Fibroblast of peridontal ligament (primary cell): ENCODE results near the gene OXT.
"Not testable (repeated sequence)": the region's sequence is repeated elsewhere in the genome, so short reads cannot be mapped to it uniquely, and the experiment has no call there.

Experiments
- DNase-seq: peaks from one replicate; pipeline ENCODE4 v3.0.0-alpha.2; 2010; ENCODE audit errors: extremely low read depth

OXT gene

DNA sequence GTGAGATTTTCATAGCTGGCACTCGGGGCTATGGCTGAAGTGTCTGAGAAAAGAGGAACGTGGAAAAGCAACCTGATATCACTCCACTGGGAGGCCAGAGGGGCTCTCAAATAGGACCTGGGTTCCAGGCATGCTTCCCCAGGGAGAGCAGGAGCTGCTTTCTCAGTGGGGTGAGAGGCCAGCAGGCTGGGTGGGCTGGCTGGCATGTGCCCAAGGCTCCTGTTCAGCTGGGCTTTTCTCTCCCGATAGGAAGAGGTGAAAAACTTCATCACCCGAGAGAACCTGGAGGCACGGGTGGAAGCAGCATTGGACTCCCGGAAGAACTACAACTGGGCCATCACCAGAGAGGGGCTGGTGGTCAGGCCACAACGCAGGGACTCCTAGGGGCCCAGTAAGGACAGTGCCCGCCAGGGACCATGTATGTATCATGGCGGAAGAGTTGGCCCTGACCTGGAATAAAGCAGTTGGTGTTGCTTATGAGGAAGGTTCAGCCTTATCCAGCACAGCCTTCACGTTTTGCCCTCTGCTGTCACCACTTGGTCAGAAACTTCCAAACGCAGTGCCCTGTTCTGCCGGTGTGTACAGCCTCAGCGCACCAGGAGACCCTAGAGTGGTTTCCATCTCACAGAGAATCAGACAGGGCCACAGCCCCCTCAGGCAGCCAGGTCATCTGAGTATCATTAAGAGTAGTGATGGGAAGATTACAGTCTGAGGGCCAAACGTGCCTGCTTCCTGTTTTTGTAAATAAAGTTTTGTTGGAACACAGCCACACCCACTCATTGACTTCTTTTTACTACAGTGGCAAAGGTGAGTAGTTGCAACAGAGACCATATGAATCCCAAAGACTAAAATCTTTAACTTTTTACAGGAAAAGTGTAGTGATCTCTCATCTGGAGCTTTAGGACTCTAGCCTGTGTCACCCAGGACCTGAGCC is 23.7 kb upstream of the OXT start:
- DNase-seq = no peak

GRCh38 chr20:3051385-3052019 is 19.9 kb upstream of the OXT start:
- DNase-seq = no peak

- DNase-seq = no peak
Observed at GRCh38 chr20:3059489-3059888, 11.9 kb upstream of the OXT start.

GRCh38 chr20:3064119-3064518 is 7.3 kb upstream of the OXT start:
- not testable (repeated sequence) for DNase-seq

GRCh38 chr20:3067139-3068014 is 4.0 kb upstream of the OXT start:
- no peak for DNase-seq

DNA sequence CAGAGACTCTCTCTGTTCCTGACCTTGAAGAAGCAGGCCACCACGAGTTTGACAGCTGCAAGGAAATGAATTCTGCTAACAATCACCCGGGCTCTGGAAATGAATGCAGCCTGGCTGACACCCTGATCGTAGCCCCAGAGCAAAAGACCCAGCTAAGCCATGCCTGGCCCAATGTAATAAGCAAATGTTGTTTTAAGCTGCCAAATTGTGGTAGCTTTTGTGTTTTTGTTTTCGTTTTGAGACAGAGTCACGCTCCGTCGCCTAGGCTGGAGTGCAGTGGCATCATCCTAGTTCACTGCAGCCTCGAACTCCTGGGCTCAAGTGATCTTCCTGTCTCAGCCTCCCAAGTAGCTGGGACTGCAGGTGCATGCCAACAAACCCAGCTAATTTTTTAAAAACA is 3.3 kb upstream of the OXT start:
- no peak for DNase-seq

GRCh38 chr20:3068986-3069900 is 2.2 kb upstream of the OXT start:
- DNase-seq = peak; percentile 10

GRCh38 chr20:3070725-3071124 is 695 bp upstream of the OXT start:
- no peak for DNase-seq

DNA sequence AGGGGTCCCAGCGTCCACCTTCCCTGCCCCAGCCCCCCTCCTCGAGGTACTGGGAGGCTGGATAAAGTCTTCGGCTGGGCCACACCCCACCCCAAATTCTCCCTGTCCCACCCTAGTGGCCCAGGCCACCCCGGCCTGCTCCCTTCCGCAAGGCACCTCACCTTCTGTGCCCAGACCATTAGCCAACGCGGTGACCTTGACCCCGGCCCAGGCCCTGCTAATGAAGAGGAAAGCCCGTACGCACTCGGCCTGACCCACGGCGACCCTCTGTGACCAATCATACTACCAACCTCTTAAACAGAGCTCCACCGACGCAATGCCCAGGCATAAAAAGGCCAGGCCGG is 182 bp upstream of the OXT start:
- no peak for DNase-seq

DNA sequence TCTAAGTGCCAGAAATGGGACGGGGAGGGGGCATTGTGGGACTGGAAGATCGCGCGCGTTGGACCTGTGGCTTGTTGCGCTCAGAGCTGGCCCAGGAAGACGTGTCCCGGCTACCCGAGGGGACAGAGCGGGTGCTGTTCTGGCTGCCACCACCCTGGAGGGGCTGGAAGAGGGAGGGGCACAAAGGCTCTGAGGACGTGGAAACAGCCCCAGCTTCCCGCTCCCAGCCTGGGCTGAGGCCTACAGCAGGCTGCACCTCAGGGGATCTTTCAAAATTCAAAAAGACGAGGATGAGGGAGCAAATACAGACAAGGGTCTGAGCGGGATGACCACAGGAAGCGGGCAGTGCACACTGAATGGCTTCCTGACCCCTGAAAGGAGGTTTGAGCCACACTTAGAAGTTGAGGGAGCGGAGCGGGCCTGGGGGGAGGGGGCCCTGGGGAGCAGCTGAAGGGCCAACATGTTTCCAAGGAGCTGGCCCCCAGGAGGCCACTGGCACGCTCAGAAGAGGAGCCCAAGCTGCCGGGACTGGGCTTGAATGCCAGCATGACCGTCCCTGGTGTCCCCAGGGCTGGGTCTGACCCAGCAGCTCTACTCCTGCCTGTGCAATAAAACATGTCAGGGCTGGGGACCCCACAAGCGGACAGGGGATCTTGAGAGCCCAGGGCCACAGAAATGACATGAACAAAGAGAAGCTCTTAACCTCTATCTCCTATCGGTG is 1.3 kb downstream of the OXT start:
- DNase-seq = no peak

GRCh38 chr20:3073251-3073643 is 1.8 kb downstream of the OXT start:
- DNase-seq = not testable (repeated sequence)

- DNase-seq = no peak
Observed at GRCh38 chr20:3074812-3075211, 3.4 kb downstream of the OXT start.

DNA sequence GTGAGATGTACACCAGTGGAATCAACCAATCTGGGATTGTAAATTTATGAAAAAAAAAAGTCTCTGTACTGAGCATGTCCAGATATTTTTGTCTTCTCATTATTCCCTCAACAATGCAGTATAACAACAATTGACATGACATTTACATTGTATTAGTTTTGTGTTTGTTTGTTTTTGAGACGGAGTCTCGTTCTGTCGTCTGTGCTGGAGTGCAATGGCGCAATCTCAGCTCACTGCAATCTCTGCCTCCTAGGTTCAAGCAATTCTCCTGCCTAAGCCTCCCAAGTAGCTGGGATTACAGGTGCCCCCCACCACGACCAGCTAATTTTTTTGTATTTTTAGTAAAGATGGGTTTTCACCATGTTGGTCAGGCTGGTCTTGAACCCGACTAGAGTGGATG is 3.9 kb downstream of the OXT start:
- not testable (repeated sequence) for DNase-seq

DNA sequence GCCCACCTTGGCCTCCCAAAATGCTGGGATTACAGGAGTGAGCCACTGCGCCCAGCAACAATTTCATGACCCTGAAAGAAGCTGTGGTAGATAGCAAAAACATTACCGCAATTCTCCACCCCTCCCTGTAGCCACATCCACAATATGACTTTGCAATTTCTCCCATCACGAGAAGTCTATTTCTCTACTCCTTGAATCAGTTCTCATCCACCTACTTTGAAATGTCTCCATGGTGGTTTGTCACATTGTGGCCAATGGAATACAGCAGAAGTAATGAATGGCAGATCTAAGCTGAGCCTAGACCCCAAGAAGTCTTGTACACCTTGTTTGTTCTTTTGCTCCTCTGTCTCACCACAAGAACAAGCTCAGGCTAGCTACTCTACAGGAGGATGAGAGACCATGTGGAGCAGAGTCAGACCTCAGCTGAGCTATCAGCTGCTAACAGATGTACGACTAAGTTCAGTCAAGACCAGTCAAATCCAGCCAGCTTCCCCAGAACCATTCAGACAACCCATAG is 6.3 kb downstream of the OXT start:
- DNase-seq = no peak

DNA sequence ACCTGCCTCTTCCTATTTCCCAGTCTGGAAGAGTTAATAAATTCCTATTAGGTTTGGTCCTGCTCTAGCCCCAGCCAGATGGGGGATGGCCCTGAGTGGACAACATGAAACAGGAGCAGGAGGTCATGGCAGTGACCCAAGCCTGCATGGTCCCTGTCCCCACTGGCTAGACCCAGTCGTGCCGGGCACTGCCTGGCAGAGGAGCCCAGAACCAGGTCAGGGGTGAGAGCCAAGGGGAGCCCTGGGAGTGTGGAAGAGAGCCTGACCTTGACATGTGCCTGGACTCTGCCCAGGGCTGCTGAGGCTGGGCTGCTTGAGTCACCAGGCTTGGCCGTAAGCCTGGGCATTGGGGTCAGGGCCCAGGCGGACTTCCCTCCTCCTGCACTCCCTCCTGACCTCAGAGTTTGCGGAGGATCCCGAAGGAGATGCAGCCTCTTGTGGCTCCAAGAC is 9.5 kb downstream of the OXT start:
- DNase-seq = peak; percentile 60

DNA sequence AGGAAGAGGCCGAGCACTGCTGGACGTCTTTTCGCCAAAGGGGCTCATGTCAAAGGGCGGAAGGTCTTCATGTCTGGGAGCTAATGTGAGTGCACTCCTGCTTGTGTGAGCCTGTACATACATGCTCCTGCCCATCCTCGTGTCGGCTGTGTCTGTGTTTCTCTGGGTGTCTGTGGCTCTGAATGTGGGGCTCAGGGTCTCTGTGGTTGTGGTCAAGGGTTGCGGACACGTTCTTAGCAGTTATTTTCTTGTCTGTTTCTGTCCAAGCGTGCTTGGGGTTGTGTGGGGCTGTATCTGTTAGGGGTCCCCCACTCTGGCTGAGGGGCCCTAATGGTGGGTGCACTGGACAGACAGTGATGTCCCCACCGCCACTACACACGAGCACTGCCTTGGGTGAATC is 10.2 kb downstream of the OXT start:
- no peak for DNase-seq

GRCh38 chr20:3082306-3082951 is 11.0 kb downstream of the OXT start:
- DNase-seq = no peak

DNA sequence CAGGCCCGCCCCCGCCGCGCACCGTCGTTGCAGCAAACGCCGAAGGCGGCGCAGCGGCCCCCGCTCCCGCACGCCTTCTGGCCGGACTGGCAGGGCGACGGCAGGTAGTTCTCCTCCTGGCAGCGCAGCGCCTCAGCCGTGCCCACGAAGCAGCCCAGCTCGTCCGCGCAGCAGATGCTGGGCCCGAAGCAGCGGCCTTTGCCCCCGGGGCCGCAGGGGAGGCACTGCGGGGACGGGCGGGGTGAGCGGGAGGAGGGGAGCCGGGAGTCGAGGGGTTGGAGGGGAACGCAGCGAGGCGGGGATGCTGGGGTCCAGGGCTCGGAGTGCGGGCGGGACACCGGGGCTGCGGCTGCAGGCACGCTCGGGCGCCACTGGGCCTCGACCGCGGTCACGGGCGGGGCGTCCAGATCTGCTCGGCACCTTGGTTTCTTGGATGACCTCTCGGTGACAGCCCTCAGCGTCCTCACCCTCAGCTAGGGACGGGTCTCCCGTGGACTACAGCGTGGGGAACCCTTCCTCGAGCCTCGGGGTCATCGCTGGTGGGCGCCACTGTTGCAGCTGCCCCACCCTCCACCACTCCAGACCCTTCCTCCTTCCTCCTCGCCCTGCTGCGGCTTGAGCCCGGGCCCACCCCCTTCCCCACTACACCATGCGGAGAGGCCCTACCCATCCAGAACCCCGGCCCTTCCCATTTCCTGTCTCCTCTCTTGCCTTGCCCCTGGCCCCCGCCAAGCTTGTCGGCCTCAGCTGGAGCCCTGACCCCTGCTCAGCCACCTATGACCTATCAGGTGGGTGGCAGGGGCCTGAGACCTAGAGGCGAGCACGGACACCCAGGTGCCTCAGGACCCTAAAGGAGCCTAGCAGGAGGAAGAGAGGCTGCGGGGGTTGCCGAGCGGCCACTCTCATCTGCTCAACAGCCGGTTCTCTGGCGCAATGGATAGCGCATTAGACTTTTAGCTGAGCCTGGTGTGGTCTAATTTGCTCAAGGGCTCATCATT is 11.8 kb downstream of the OXT start:
- DNase-seq = no peak
